Suprapubic skin (tissue), 4 donors: ENCODE results near the gene ACAP3. TPM values are rescaled to one million over a fixed set of nuclear protein-coding genes. Genes with fewer than 3 reads are reported as not detected.

Source experiments
- DNase-seq, 2 donors: peaks; one replicate each; pipeline ENCODE4 v3.0.0-alpha.2; 2019; ENCODE audit warnings: low spot score in 2 of 2
- H3K27ac ChIP-seq: fragments of 200-600 bp; sonication (generic); one replicate; pipeline ENCODE4 v1.5.1; 2019
- H3K27me3 ChIP-seq: fragments of 200-600 bp; sonication (generic); one replicate; pipeline ENCODE4 v1.5.1; 2019
- H3K36me3 ChIP-seq: fragments of 200-600 bp; sonication (generic); one replicate; pipeline ENCODE4 v1.5.1; 2019
- H3K4me1 ChIP-seq: fragments of 200-600 bp; sonication (generic); one replicate; pipeline ENCODE4 v1.5.1; 2019
- H3K4me3 ChIP-seq: fragments of 200-600 bp; sonication (generic); one replicate; pipeline ENCODE4 v1.5.1; 2019; ENCODE audit warnings: mild to moderate bottlenecking
- H3K9me3 ChIP-seq: fragments of 200-600 bp; sonication (generic); one replicate; pipeline ENCODE4 v1.5.1; 2019
- EP300 ChIP-seq: sonication (generic); formaldehyde crosslinking; IDR thresholded peaks from one replicate; pipeline ENCODE4 v1.6.1; 2017; ENCODE audit warnings: antibody characterized with exemption
- POLR2A ChIP-seq, 2 donors: fragments of 450-650 bp; IDR thresholded peaks; one replicate each; pipeline ENCODE4 v1.6.1; 2017; ENCODE audit warnings: antibody characterized with exemption in 2 of 2, mild to moderate bottlenecking in 2 of 2, moderate library complexity in 2 of 2
- POLR2AphosphoS5 ChIP-seq, 3 donors: sonication (generic); formaldehyde crosslinking; IDR thresholded peaks; one replicate each; pipeline ENCODE4 v1.6.1; 2017; ENCODE audit warnings: antibody characterized with exemption in 3 of 3
- WGBS: methylation state at CpG from one replicate; pipeline ENCODE4 v1.1.5; 2018; 5-methylcytosine and 5-hydroxymethylcytosine counted together
- total RNA-seq, 4 donors: library from RNA; depleted of rRNA; stranded (reverse); fragments of >200 nt; gene quantifications; one replicate each; pipeline ENCODE4 v1.1.0, GENCODE V29; 2016
- TF ChIP-seq, protein P1 (sequence below), 2 donors: fragments of 200-600 bp in 1 of 2; fragments of 450-650 bp in 1 of 2; sonication (generic) in 1 of 2; IDR thresholded peaks; one replicate each; pipeline ENCODE4 v1.5.1; 2016 to 2019; ENCODE audit warnings: antibody characterized with exemption in 2 of 2, mild to moderate bottlenecking in 1 of 2, moderate library complexity in 1 of 2

The ACAP3 gene
- total RNA-seq, 4 donors from 2014 or later = 112 to 309 (median 148) TPM

DNA sequence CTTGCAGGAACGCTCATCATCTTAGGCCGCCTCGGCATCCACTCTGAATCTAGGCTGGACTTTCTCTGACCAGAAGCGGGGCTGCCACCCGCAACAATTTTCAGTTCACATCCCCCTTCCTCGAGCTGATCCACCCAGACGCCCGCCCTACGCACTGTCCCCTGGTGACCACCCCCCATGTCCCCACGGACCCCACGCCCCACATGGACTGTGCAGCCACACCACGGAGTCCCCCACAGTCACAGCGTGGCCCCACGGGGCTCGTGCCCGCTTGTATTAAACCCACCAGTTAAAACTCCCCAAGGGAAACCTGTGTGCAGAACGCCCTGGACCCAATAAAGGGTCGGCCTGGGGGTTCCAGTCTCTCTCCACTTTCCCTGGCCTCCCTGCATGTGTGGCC is 48.2 kb downstream of the ACAP3 start:
- no peaks in the 10 kb centered on the region for H3K9me3 ChIP-seq
- peaks cover 23% of the 10 kb centered on the region for H3K4me1 ChIP-seq
- no peak overlapping the region for H3K27ac ChIP-seq
- TF ChIP-seq EP300 (no peak), POLR2A (IDR thresholded peaks at IDR 0.05) (no peak), POLR2AphosphoS5 (IDR thresholded peaks at IDR 0.05) (no peak)
- TF ChIP-seq, protein P1, sequence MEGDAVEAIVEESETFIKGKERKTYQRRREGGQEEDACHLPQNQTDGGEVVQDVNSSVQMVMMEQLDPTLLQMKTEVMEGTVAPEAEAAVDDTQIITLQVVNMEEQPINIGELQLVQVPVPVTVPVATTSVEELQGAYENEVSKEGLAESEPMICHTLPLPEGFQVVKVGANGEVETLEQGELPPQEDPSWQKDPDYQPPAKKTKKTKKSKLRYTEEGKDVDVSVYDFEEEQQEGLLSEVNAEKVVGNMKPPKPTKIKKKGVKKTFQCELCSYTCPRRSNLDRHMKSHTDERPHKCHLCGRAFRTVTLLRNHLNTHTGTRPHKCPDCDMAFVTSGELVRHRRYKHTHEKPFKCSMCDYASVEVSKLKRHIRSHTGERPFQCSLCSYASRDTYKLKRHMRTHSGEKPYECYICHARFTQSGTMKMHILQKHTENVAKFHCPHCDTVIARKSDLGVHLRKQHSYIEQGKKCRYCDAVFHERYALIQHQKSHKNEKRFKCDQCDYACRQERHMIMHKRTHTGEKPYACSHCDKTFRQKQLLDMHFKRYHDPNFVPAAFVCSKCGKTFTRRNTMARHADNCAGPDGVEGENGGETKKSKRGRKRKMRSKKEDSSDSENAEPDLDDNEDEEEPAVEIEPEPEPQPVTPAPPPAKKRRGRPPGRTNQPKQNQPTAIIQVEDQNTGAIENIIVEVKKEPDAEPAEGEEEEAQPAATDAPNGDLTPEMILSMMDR (IDR thresholded peaks at IDR 0.05) = no peak
- H3K4me3 ChIP-seq = no peak overlapping the region
- no peak for DNase-seq
- peaks cover 72% of the 10 kb centered on the region for H3K36me3 ChIP-seq
- WGBS = 89% methylated on average over 18 of the region's 18 CpGs
- H3K27me3 ChIP-seq = no peaks in the 10 kb centered on the region

GRCh38 chr1:1259119-1259488 is 48.6 kb downstream of the ACAP3 start:
- H3K36me3 ChIP-seq = peaks cover 72% of the 10 kb centered on the region
- no peak overlapping the region for H3K4me3 ChIP-seq
- no peaks in the 10 kb centered on the region for H3K27me3 ChIP-seq
- no peak overlapping the region for H3K27ac ChIP-seq
- 75% methylated on average over 12 of the region's 22 CpGs for WGBS
- no peak for DNase-seq
- no peaks in the 10 kb centered on the region for H3K9me3 ChIP-seq
- peaks cover 23% of the 10 kb centered on the region for H3K4me1 ChIP-seq
- TF ChIP-seq, protein P1 (IDR thresholded peaks at IDR 0.05) = no peak
- TF ChIP-seq POLR2AphosphoS5 (IDR thresholded peaks at IDR 0.05) = no peak
- no peak for TF ChIP-seq POLR2A (IDR thresholded peaks at IDR 0.05)
- no peak for TF ChIP-seq EP300

GRCh38 chr1:1256956-1257871 is 50.5 kb downstream of the ACAP3 start:
- H3K36me3 ChIP-seq = peaks cover 69% of the 10 kb centered on the region
- TF ChIP-seq, protein P1 (IDR thresholded peaks at IDR 0.05) = no peak
- TF ChIP-seq POLR2A (IDR thresholded peaks at IDR 0.05) (no peak), EP300 (no peak)

DNA sequence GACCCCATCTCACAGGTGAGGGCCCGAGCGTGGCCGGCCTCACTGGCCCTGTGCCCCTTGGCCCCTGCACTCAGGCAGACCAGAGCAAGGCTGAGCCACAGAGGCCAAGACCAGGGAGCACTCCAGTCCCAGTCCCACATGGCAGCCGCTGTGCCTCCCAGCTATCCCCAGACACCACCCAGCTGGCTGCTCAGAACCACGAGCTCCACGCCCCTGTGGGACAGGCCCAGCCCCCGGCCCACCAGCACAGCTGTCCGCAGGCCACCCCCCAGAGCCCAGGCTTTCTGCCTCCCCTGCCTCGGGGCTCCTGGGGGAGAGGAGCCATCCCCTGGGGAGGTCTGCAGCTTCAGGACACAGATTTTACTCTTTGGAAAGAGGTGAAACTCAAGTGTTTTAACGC is 52.1 kb downstream of the ACAP3 start:
- TF ChIP-seq, protein P1 (IDR thresholded peaks at IDR 0.05) = no peak
- TF ChIP-seq POLR2A (IDR thresholded peaks at IDR 0.05) (no peak), POLR2AphosphoS5 (IDR thresholded peaks at IDR 0.05) (no peak), EP300 (no peak)
- 94% methylated on average over 3 of the region's 10 CpGs for WGBS
- H3K36me3 ChIP-seq = peaks cover 57% of the 10 kb centered on the region
- peaks cover 29% of the 10 kb centered on the region for H3K4me1 ChIP-seq
- no peaks in the 10 kb centered on the region for H3K27me3 ChIP-seq
- no peak for DNase-seq
- H3K4me3 ChIP-seq = no peak overlapping the region
- no peak overlapping the region for H3K27ac ChIP-seq
- H3K9me3 ChIP-seq = no peaks in the 10 kb centered on the region

More at GRCh38 chr1:1256956-1257871, 50.5 kb downstream of the ACAP3 start:
- Histone ChIP-seq H3K4me1 (peaks cover 23% of the 10 kb centered on the region), H3K27me3 (no peaks in the 10 kb centered on the region), H3K9me3 (no peaks in the 10 kb centered on the region), H3K4me3 (no peak overlapping the region), H3K27ac (no peak overlapping the region)
- DNase-seq = no peak
- 88% methylated on average over 30 of the region's 31 CpGs for WGBS

- 91% methylated on average over 22 of the region's 26 CpGs for WGBS
- no peak for DNase-seq
- Histone ChIP-seq H3K36me3 (peaks cover 57% of the 10 kb centered on the region), H3K27ac (no peak overlapping the region), H3K4me1 (peaks cover 28% of the 10 kb centered on the region), H3K9me3 (no peaks in the 10 kb centered on the region), H3K27me3 (no peaks in the 10 kb centered on the region), H3K4me3 (no peak overlapping the region)
- no peak for TF ChIP-seq POLR2AphosphoS5 (IDR thresholded peaks at IDR 0.05)
- no peak for TF ChIP-seq EP300
- TF ChIP-seq, protein P1 (IDR thresholded peaks at IDR 0.05) = no peak
- no peak for TF ChIP-seq POLR2A (IDR thresholded peaks at IDR 0.05)
Measured at GRCh38 chr1:1255078-1255477, 52.7 kb downstream of the ACAP3 start.
